Measurements from ENCODE around the gene PARVG.

PARVG gene

GRCh38 chr22:44199164-44199563, 18.4 kb downstream of the PARVG start:
- Histone ChIP-seq H3K4me3 (replicated peaks; ENCODE audit: insufficient read depth, low read length) (no peak overlapping the region), H3K27me3 (ENCODE audit: insufficient read depth, poor library complexity, severe bottlenecking) (no peaks in the 10 kb centered on the region), H3K27ac (replicated peaks) (no peak overlapping the region)
- no peak for TF ChIP-seq GABPA (IDR thresholded peaks at IDR 0.05; ENCODE audit: low read depth)
- no peak for TF ChIP-seq REST (IDR thresholded peaks at IDR 0.05; ENCODE audit: insufficient replicate concordance, low read depth)
- no peak for TF ChIP-seq CTCF (IDR thresholded peaks at IDR 0.05; ENCODE audit: insufficient read depth, low read length)
- no peak for TF ChIP-seq SPI1 (IDR thresholded peaks at IDR 0.05; ENCODE audit: borderline replicate concordance, low read depth)
- TF ChIP-seq POLR2AphosphoS5 (IDR thresholded peaks at IDR 0.05; ENCODE audit: low read depth): no peak
- no peak for DNase-seq (ENCODE audit: low read depth in 1 of 2, low spot score in 1 of 2)

- TF ChIP-seq GABPA (IDR thresholded peaks at IDR 0.05; ENCODE audit: low read depth) (no peak), CTCF (IDR thresholded peaks at IDR 0.05; ENCODE audit: insufficient read depth, low read length) (no peak), SPI1 (IDR thresholded peaks at IDR 0.05; ENCODE audit: borderline replicate concordance, low read depth) (no peak), POLR2AphosphoS5 (IDR thresholded peaks at IDR 0.05; ENCODE audit: low read depth) (no peak), REST (IDR thresholded peaks at IDR 0.05; ENCODE audit: insufficient replicate concordance, low read depth) (no peak)
- H3K4me3 ChIP-seq (replicated peaks; ENCODE audit: insufficient read depth, low read length): no peak overlapping the region
- no peaks in the 10 kb centered on the region for H3K27me3 ChIP-seq (ENCODE audit: insufficient read depth, poor library complexity, severe bottlenecking)
- H3K27ac ChIP-seq (replicated peaks): no peak overlapping the region
- DNase-seq (ENCODE audit: low read depth in 1 of 2, low spot score in 1 of 2): no peak
Observed at GRCh38 chr22:44199866-44200265, 19.1 kb downstream of the PARVG start.

- H3K27me3 ChIP-seq (ENCODE audit: insufficient read depth, poor library complexity, severe bottlenecking): no peaks in the 10 kb centered on the region
- no peak for TF ChIP-seq GABPA (IDR thresholded peaks at IDR 0.05; ENCODE audit: low read depth)
- TF ChIP-seq SPI1 (IDR thresholded peaks at IDR 0.05; ENCODE audit: borderline replicate concordance, low read depth): no peak
- TF ChIP-seq POLR2AphosphoS5 (IDR thresholded peaks at IDR 0.05; ENCODE audit: low read depth): no peak
- no peak for TF ChIP-seq CTCF (IDR thresholded peaks at IDR 0.05; ENCODE audit: insufficient read depth, low read length)
- TF ChIP-seq REST (IDR thresholded peaks at IDR 0.05; ENCODE audit: insufficient replicate concordance, low read depth): no peak
- no peak overlapping the region for H3K27ac ChIP-seq (replicated peaks)
- H3K4me3 ChIP-seq (replicated peaks; ENCODE audit: insufficient read depth, low read length): no peak overlapping the region
- DNase-seq (ENCODE audit: low read depth in 1 of 2, low spot score in 1 of 2): no peak
Observed at GRCh38 chr22:44200451-44200850, 19.7 kb downstream of the PARVG start.

Data from HL-60 (cell line).